GM12878 (cell line): ENCODE data around the gene NNAT.

Experiments
- EZH2 ChIP-seq: IDR thresholded peaks from 2 replicates; pipeline ENCODE4 v1.6.1; 2012; ENCODE audit warnings: low read depth, mild to moderate bottlenecking, control low read depth, inconsistent platforms, low read length, borderline replicate concordance; ENCODE audit not compliant: control insufficient read depth
- RFX5 ChIP-seq: IDR thresholded peaks from 2 replicates; pipeline ENCODE4 v1.6.1; 2011; ENCODE audit warnings: low read depth, low read length, improper control_type of control experiment

- TF ChIP-seq RFX5 = no peak
- no peak for TF ChIP-seq EZH2
Observed at GRCh38 chr20:37529968-37530600, 9.0 kb downstream of the NNAT start.
